Activated CD4-positive, alpha-beta memory T cell treated with anti-CD3 and anti-CD28 coated beads for 36 hours (primary cell): Measurements from ENCODE around the gene CD99. TPM values are rescaled to one million over a fixed set of nuclear protein-coding genes. Genes with fewer than 3 reads are reported as not detected.

ENCODE experiments used
- CTCF ChIA-PET: fragments of 350-600 bp; sonication (Branson Sonifier 250); formaldehyde crosslinking; loops from one replicate; lab custom pipeline; 2021; ENCODE audit warnings: antibody characterized with exemption, inconsistent platforms; lab: Charles Lee
- POLR2A ChIA-PET: fragments of 350-600 bp; sonication (Branson Sonifier 250); formaldehyde crosslinking; loops from one replicate; lab custom pipeline; 2021; ENCODE audit warnings: antibody characterized with exemption; lab: Charles Lee
- DNase-seq: peaks from one replicate; pipeline ENCODE4 v3.0.0-alpha.2; 2020
- H3K27ac Mint-ChIP-seq: one replicate; pipeline ENCODE4 v1.8.0; 2021; ENCODE audit warnings: mixed read lengths
- H3K27me3 Mint-ChIP-seq: one replicate; pipeline ENCODE4 v1.8.0; 2021; ENCODE audit warnings: mixed read lengths
- H3K36me3 Mint-ChIP-seq: one replicate; pipeline ENCODE4 v1.8.0; 2021; ENCODE audit warnings: mixed read lengths
- H3K4me1 Mint-ChIP-seq: one replicate; pipeline ENCODE4 v1.8.0; 2021; ENCODE audit warnings: low read depth, mixed read lengths
- H3K4me3 Mint-ChIP-seq: one replicate; pipeline ENCODE4 v1.8.0; 2021; ENCODE audit warnings: mild to moderate bottlenecking, mixed read lengths
- H3K9me3 Mint-ChIP-seq: one replicate; pipeline ENCODE4 v1.8.0; 2021; ENCODE audit warnings: mixed read lengths
- intact Hi-C: fragments of 100-400 bp; cut with micrococcal nuclease; formaldehyde crosslinking; loops from one replicate; pipeline ENCODE4 v1.15.1; 2023
- total RNA-seq, 2 experiments: library from RNA; stranded (reverse); gene quantifications; one replicate each; pipeline ENCODE4 v1.2.3, GENCODE V29; 2021

CD99 gene
- total RNA-seq, 2 experiments from 2014 or later: 282 to 283 TPM

DNA sequence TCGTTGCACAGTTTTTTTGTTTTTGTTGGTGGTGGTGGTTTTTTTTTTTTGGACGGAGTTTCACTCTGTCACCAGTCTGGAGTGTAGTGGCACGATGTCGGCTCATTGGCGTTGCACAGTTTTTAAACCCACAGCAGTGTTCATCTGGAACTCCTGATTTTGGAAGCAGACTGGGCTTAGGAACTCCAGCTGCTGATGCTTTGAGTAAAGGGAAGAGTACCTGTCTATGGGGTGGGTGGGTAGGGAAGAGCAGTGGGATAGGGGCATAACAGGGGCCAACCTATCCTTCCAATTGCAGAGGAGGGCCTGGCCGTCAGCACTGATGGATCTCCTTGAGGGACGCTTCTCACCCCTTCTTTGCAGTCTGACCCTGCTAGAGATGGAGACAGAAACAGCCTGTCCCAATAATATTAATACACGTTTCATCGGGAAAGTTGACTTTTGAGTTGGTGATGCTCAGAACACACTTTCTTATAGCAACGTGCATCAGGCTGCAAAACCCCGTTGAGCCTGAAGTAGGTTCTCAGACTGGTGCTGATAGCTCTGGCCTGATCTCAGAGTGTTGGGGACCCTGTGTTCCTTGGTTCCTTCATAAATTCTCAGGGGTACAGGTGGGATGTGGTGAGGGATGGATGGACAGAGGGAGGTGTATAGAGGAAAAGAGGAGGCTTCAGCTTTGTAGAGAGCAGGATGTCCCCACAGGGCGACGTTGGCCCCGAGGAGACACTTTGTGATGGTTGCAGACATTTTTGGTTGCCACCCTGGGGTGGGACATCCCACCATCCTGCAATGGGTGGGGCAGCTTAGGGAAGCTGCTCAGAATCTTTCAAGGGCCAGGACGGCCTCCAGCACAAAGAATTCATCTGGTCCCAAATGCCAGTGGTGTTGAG is 2.3 kb downstream of the CD99 start:
- ChIA-PET CTCF (no interaction called here), POLR2A (no interaction called here)
- Mint-ChIP-seq H3K4me3 (peak overlapping the region; percentile 86), H3K27me3 (no peaks in the 10 kb centered on the region), H3K4me1 (peaks cover 49% of the 10 kb centered on the region), H3K27ac (peak overlapping the region; percentile 96), H3K9me3 (no peaks in the 10 kb centered on the region), H3K36me3 (peaks cover 55% of the 10 kb centered on the region)
- peak; percentile 34 for DNase-seq
- intact Hi-C loops: loop anchor here (2.0 to 10.0 kb wide), 5 partner anchors 46 to 1301 kb away; partner anchors contain the start of gene SLC25A6

DNA sequence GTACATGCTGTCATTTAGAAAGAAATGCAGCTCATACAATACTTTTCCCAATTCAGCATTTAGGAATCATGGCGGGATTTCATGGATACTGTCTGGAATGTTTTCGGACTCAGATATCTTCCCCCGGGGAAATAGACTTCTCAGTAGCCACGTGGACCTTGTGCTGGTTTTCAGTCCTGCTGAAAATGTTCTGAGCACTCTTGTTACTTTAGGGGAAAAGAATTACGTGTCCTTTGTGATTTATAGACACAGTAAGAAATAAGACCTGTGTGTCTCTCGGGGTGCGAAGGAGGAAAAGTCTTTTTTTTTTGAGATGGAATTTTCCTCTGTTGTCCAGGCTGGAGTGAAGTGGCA is 3.8 kb downstream of the CD99 start:
- DNase-seq: no peak
- H3K4me1 Mint-ChIP-seq: peaks cover 62% of the 10 kb centered on the region
- POLR2A ChIA-PET: no interaction called here
- H3K27me3 Mint-ChIP-seq: no peaks in the 10 kb centered on the region
- H3K36me3 Mint-ChIP-seq: peaks cover 67% of the 10 kb centered on the region
- intact Hi-C loops: loop anchor here (5.0 to 10.0 kb wide), 4 partner anchors 48 to 1303 kb away; partner anchors contain the start of gene SLC25A6
- CTCF ChIA-PET: no interaction called here
- H3K4me3 Mint-ChIP-seq: peak overlapping the region; percentile 86
- peak overlapping the region; percentile 96 for H3K27ac Mint-ChIP-seq
- no peaks in the 10 kb centered on the region for H3K9me3 Mint-ChIP-seq

DNA sequence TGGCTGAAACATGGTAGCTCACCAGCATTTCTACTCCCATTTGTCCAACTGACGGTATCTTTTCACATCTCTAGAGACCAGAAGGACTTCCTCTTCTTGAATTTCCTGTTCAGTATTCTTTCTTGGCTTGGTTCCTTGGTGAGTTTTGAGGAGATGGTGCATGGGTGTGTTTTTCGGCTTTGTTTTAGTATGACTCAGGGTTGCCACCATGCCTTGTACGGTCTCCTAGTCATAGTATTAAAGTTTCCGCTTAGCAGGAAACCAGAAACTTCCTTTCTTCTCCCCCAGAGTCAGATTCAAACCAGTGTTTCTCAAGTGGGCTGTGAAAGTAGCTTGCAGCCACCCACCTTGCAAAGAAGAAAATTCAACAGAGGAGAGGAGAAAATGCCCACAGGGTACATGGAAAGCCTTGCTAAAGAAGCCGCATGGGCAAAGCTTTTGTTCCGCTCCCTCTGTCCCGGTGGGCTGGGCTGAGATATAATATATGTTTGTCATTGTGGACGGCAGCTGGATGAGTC is 5.7 kb downstream of the CD99 start:
- H3K4me1 Mint-ChIP-seq: peaks cover 81% of the 10 kb centered on the region
- peak overlapping the region; percentile 96 for H3K27ac Mint-ChIP-seq
- no peaks in the 10 kb centered on the region for H3K27me3 Mint-ChIP-seq
- DNase-seq: peak; percentile 78
- no peaks in the 10 kb centered on the region for H3K9me3 Mint-ChIP-seq
- peak overlapping the region; percentile 86 for H3K4me3 Mint-ChIP-seq
- ChIA-PET POLR2A (no interaction called here), CTCF (no interaction called here)
- intact Hi-C loops: loop anchor here (1.0 to 10.0 kb wide), 3 partner anchors 14 to 1172 kb away; no protein-coding TSS in a partner anchor
- peaks cover 78% of the 10 kb centered on the region for H3K36me3 Mint-ChIP-seq

DNA sequence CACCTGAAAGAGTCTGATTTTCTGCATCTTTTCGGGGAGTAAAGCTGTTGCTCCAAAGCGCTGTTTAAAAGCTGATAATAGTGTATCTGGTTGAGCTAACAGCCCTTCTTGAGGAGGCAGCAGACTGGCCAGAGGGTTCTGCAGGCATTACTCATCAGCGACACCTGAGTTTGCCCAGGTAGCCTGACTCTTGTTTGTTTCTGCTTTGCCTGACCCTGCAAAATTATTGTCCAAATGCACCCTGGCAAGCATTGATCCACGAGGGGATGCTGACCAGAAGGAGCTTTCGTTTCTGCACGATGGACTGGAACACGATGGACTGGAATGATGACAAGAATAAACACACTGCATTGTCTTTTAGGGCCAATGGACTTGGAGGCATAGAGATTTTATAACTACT is 6.2 kb downstream of the CD99 start:
- no peaks in the 10 kb centered on the region for H3K9me3 Mint-ChIP-seq
- POLR2A ChIA-PET: no interaction called here
- intact Hi-C loops: loop anchor here (10.0 kb wide), 1 partner anchor 1173 kb away; no protein-coding TSS in a partner anchor

DNA sequence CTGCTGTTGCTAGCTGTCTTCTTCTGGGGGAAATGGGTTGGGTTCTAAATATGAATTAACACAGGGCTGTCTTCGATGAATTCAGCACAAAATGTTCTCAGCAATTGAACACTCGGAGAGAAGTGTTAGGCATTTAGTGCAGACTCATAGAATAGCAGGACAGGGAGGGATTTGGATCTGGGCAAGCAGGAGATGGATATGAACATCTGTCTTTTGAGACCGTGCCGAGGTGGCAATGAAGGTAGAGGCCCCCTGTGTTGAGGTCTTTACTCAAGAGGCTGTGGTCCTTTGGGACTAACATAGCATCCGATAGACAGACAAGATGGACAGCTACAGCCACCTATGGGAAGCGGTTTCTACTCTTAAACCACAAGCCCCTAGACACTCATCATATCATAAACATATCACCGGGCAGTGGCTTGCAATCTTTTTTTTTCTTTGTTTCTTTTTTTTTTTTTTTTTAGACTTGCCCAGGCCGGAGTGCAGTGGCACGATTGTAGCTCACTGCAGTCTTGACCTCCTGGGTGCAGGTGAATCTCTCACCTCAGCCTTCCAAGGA is 6.7 kb downstream of the CD99 start:
- Mint-ChIP-seq H3K27ac (peak overlapping the region; percentile 96), H3K4me1 (peaks cover 91% of the 10 kb centered on the region), H3K4me3 (peak overlapping the region; percentile 86), H3K36me3 (peaks cover 69% of the 10 kb centered on the region), H3K27me3 (no peaks in the 10 kb centered on the region), H3K9me3 (no peaks in the 10 kb centered on the region)
- ChIA-PET POLR2A (no interaction called here), CTCF (no interaction called here)
- peak; percentile 34 for DNase-seq
- intact Hi-C loops: loop anchor here (10.0 kb wide), 1 partner anchor 1173 kb away; no protein-coding TSS in a partner anchor

More for the DNA sequence above, 6.2 kb downstream of the CD99 start:
- peak overlapping the region; percentile 96 for H3K27ac Mint-ChIP-seq
- peaks cover 86% of the 10 kb centered on the region for H3K4me1 Mint-ChIP-seq
- no peak for DNase-seq
- H3K27me3 Mint-ChIP-seq: no peaks in the 10 kb centered on the region
- peak overlapping the region; percentile 86 for H3K4me3 Mint-ChIP-seq
- CTCF ChIA-PET: no interaction called here
- peaks cover 74% of the 10 kb centered on the region for H3K36me3 Mint-ChIP-seq

DNA sequence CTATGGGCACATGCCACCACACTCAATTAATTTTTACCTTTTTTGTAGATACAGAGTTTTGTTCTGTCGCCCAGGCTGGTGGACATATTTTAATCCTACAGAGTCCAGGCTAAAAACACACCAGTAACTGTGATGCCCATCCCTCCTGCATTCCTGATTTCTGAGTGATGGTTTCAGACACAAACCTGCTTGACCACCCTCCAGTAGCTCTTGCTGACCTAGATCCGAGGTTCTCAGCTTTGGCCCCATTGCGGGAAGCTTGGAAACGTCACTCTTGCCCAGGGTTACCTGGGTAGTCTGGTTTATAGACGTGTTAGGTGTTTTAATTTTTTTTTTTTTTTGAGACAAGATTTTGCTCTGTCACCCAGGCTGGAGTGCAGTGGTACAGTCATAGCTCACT is 7.5 kb downstream of the CD99 start:
- Mint-ChIP-seq H3K36me3 (peaks cover 68% of the 10 kb centered on the region), H3K27me3 (no peaks in the 10 kb centered on the region), H3K4me3 (peak overlapping the region; percentile 43), H3K9me3 (no peaks in the 10 kb centered on the region), H3K4me1 (peaks cover 96% of the 10 kb centered on the region), H3K27ac (peak overlapping the region; percentile 96)
- POLR2A ChIA-PET: no interaction called here
- CTCF ChIA-PET: no interaction called here
- DNase-seq: no peak
- intact Hi-C loops: loop anchor here (10.0 kb wide), 1 partner anchor 1174 kb away; no protein-coding TSS in a partner anchor

DNA sequence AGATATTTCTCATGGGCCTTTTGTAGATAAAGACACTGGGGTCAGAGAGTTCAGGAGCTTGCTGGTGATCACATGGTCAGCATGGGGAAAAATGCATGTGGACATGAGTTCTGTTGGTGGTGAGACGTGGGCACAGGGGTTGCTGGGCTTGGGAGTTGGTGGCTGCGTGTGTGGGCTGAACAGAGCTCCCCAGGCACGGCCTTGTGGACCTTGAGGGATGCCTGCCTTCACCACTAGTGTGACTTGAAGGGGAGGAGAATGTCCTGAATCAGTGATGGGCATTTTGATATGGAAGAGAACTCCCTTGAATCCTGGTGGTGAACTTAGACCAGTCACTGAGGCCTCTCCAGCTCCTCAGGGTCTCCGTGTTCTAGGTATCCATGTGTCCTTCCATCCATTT is 8.9 kb downstream of the CD99 start:
- Mint-ChIP-seq H3K27me3 (no peaks in the 10 kb centered on the region), H3K4me3 (no peak overlapping the region), H3K27ac (peak overlapping the region; percentile 39), H3K4me1 (peaks cover 97% of the 10 kb centered on the region), H3K9me3 (no peaks in the 10 kb centered on the region), H3K36me3 (peaks cover 61% of the 10 kb centered on the region)
- ChIA-PET CTCF (no interaction called here), POLR2A (no interaction called here)
- intact Hi-C loops: loop anchor here (10.0 kb wide), 1 partner anchor 1175 kb away; no protein-coding TSS in a partner anchor
- no peak for DNase-seq

DNA sequence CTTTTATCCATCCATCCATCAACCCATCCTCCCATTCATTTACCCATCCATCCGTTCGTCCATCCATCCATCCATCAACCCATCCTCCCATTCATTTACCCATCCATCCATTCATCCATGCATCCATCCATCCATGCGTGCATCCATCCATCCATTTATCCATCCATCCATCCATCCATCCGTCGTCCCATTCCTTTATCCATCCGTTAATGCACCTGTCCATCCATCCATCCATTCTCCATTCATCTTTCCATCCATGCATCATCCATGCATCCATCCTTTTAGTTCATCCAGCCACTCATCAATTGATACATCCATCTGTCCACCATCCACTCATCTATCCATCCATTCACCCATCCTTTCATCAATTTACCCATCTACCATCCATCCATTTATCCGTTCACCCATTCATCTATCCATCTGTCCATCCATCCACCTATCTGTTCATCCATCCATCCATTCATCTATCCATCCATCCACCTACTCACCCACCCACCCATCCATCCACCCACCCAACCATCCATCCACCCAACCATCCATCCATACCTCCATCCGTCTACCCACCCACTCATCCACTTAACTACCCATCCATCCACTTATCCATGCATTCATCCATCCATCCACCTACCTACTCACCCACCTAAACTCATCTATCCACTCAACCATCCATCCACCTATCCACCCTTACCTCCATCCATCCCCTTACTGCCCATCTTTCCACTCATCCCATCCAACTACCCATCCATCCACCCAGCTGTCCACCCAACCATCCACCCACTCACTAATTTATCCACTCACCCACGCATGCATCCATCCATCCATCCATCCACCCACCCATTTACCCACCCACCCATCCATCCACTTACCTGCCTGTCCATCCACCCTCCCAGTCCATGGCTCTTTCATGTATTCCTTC is 9.6 kb downstream of the CD99 start:
- Mint-ChIP-seq H3K4me1 (peaks cover 97% of the 10 kb centered on the region), H3K27ac (peak overlapping the region; percentile 90), H3K36me3 (peaks cover 64% of the 10 kb centered on the region), H3K9me3 (no peaks in the 10 kb centered on the region), H3K27me3 (no peaks in the 10 kb centered on the region), H3K4me3 (no peak overlapping the region)
- intact Hi-C loops: no loop called here
- ChIA-PET CTCF (no interaction called here), POLR2A (no interaction called here)
- no peak for DNase-seq

DNA sequence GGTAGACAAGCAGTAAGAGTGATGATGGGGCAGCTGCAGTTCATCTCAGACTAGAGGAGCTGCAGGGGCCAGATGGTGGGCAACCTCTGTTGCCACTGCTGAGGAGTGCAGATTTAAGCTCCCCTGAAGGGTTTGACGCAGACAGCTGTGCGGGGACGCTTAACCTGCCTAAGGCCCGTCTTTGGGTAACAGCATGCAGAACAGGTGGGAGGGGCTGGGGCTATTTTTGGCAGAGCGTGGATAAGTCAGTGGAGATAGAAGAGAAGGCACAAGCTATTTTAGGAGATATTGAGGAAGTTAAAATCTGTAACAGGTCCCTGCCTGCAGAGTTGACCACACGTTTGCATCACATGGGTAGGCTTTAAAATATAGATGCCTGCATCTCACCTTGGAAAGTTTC is 10.5 kb downstream of the CD99 start:
- Mint-ChIP-seq H3K4me1 (peaks cover 94% of the 10 kb centered on the region), H3K27me3 (no peaks in the 10 kb centered on the region), H3K27ac (peak overlapping the region; percentile 90), H3K4me3 (no peak overlapping the region), H3K36me3 (peaks cover 59% of the 10 kb centered on the region), H3K9me3 (no peaks in the 10 kb centered on the region)
- DNase-seq: no peak
- CTCF ChIA-PET: no interaction called here
- intact Hi-C loops: no loop called here
- POLR2A ChIA-PET: no interaction called here

DNA sequence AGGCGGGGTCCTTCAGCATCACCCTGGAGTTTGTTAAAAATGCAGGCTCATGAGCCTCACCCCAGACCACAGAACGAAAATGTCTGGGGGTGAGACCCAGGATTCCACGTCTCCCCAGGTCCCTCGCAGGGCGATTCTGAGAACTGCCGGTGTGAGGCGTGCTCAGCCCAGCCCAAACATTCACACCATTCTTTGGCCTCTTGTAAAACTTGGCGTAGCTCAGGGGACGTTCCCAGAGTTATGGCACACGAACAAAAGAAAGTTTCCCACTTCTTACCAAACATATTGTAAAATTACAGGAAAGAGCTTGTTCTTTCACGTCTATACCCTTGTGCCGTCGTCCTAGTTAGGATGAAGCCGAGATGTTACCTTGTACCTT is 12.9 kb downstream of the CD99 start:
- ChIA-PET CTCF (no interaction called here), POLR2A (no interaction called here)
- intact Hi-C loops: no loop called here
- Mint-ChIP-seq H3K9me3 (no peaks in the 10 kb centered on the region), H3K27me3 (no peaks in the 10 kb centered on the region), H3K4me1 (peaks cover 93% of the 10 kb centered on the region), H3K36me3 (peaks cover 52% of the 10 kb centered on the region), H3K27ac (peak overlapping the region; percentile 90), H3K4me3 (peak overlapping the region; percentile 63)
- no peak for DNase-seq

DNA sequence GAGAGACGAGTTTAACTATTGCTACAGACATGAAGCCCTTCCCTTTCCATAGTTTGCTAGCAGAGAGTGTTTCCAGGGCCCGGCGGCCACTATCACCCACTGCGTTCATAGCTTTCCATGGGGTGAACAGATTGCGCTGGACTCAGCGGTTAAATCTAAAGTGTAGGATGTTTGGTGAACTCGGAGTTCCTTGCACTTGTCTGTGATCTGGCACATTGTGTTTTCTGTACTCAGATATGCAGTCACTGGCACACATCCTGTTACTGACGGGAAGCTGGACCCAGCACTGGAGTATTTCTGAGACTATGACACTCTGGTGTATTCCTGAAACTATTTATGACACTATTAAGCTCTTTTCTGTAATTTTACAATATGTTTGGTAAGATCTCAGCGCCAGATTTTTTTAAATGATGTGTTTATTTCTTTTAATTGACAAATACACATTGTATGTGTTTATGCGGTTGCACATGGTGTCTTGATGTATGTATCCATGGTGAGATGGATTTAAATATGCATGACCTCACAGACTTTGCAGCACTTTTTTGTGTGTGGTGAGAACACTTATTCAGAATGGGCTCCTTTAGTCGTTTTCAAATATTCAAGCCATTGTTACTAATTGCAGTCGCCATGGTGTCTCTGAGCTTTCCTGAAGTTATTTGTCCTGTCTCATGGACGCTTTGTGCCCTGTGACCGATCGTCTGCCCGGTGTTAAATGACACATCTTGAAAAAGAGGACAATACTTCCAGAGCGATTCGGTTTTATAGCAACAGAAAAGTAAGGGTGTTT is 14.1 kb downstream of the CD99 start:
- H3K9me3 Mint-ChIP-seq: no peaks in the 10 kb centered on the region
- peak overlapping the region; percentile 90 for H3K27ac Mint-ChIP-seq
- POLR2A ChIA-PET: no interaction called here
- CTCF ChIA-PET: no interaction called here
- intact Hi-C loops: loop anchor here (5.0 kb wide), 1 partner anchor 1168 kb away; the partner anchor contains the start of gene P2RY8
- no peak overlapping the region for H3K4me3 Mint-ChIP-seq
- H3K4me1 Mint-ChIP-seq: peaks cover 95% of the 10 kb centered on the region
- H3K36me3 Mint-ChIP-seq: peaks cover 44% of the 10 kb centered on the region
- peak; percentile 43 for DNase-seq
- no peaks in the 10 kb centered on the region for H3K27me3 Mint-ChIP-seq
